OCI-LY1 (cell line): ENCODE results near the gene CDCA3.

ENCODE experiments used
- CTCF ChIP-seq: fragments of 200-600 bp; sonication (generic), shearing (Covaris generic); IDR thresholded peaks from 2 replicates; pipeline ENCODE4 v1.5.1; 2017; ENCODE audit warnings: mild to moderate bottlenecking, antibody characterized with exemption, low read length, moderate library complexity, mixed read lengths
- EZH2 ChIP-seq: fragments of 200-600 bp; sonication (generic), shearing (Covaris generic); IDR thresholded peaks from 2 replicates; pipeline ENCODE4 v1.8.0; 2017; ENCODE audit warnings: borderline replicate concordance, mixed run types, mild to moderate bottlenecking, antibody characterized with exemption, low read length, moderate library complexity, mixed read lengths

- TF ChIP-seq CTCF, result no peak
- no peak for TF ChIP-seq EZH2
Observed at GRCh38 chr12:6866920-6867412, 15.9 kb upstream of the CDCA3 start.
